ENCODE data around the gene GOLGA3.

The GOLGA3 gene

GRCh38 chr12:132723764-132724140 is 104.9 kb downstream of the GOLGA3 start:
- Mint-ChIP-seq H3K9me3 (ENCODE audit: low read depth) (no peaks in the 10 kb centered on the region), H3K27me3 (no peaks in the 10 kb centered on the region), H3K27ac (peak overlapping the region; percentile 22), H3K4me1 (ENCODE audit: low read depth) (no peaks in the 10 kb centered on the region), H3K4me3 (no peak overlapping the region), H3K36me3 (peaks cover 1% of the 10 kb centered on the region)

- peak overlapping the region; percentile 22 for H3K27ac Mint-ChIP-seq
- H3K9me3 Mint-ChIP-seq (ENCODE audit: low read depth): no peaks in the 10 kb centered on the region
- H3K27me3 Mint-ChIP-seq: no peaks in the 10 kb centered on the region
- no peaks in the 10 kb centered on the region for H3K4me1 Mint-ChIP-seq (ENCODE audit: low read depth)
- no peak overlapping the region for H3K4me3 Mint-ChIP-seq
- no peaks in the 10 kb centered on the region for H3K36me3 Mint-ChIP-seq
Observed at GRCh38 chr12:132723015-132723763, 105.5 kb downstream of the GOLGA3 start.

- Mint-ChIP-seq H3K27ac (no peak overlapping the region), H3K4me3 (no peak overlapping the region), H3K36me3 (no peaks in the 10 kb centered on the region), H3K9me3 (ENCODE audit: low read depth) (no peaks in the 10 kb centered on the region), H3K27me3 (no peaks in the 10 kb centered on the region), H3K4me1 (ENCODE audit: low read depth) (no peaks in the 10 kb centered on the region)
Observed at GRCh38 chr12:132720606-132721345, 107.9 kb downstream of the GOLGA3 start.

DNA sequence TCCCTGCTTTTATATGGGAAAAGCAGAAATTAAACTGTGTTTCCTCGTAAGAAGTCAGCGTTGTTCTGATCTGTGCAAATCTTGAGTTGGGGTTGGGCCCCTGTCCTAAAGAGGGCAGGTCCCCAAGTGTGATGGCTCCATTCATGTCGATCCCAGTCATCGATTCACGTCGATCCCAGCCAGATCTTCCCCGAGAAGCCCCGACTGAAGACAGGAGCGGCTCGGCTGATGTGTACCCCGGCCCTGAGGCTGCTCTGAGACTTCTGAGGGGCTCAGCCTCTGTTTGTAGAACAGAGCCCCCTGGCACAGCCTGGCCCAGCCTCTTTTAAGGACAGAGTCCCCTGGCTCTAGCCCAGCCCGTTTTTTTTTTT is 108.7 kb downstream of the GOLGA3 start:
- H3K27me3 Mint-ChIP-seq: no peaks in the 10 kb centered on the region
- no peaks in the 10 kb centered on the region for H3K36me3 Mint-ChIP-seq
- H3K27ac Mint-ChIP-seq: no peak overlapping the region
- H3K4me3 Mint-ChIP-seq: no peak overlapping the region
- no peaks in the 10 kb centered on the region for H3K4me1 Mint-ChIP-seq (ENCODE audit: low read depth)
- no peaks in the 10 kb centered on the region for H3K9me3 Mint-ChIP-seq (ENCODE audit: low read depth)

DNA sequence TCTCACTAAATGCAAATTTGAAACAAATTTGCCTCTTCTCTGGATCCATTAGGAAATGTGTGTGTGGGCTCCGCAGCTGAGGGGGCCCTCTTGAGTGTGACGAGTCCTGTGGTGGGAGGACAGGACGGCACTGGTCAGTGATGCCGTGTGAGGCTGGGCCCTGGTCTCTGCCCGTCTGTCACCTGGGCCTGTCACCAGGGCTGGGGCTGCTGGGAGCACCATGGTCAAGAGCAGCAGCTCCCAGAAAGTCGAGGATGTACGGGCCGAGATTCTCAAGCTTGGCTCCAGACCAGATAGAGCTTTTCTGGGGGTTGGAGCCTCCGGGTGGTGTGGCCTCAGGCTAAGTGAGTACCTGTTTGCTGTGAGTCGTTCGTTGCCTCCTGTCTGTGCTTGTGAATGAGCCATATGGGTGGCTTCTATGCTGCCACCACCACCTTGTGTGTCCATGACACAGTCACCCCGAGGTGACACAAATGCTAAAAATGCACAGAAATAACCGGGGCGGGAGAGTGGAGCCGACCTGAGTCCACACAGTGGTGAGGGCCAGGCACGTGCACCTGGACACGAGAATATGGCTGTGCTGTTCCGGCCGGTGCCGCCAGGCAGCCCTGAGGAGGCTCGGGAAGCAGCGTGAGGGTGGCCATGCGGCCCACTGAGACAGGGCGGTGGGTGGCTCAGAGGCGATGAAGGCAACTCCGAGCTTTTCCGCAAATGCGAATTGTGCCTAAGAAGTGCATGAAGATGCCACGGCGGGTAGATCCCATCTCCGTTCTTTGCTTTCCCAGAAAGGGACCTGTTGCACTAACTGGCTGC is 109.3 kb downstream of the GOLGA3 start:
- H3K4me1 Mint-ChIP-seq (ENCODE audit: low read depth): peaks cover 3% of the 10 kb centered on the region
- H3K36me3 Mint-ChIP-seq: no peaks in the 10 kb centered on the region
- H3K4me3 Mint-ChIP-seq: no peak overlapping the region
- H3K27ac Mint-ChIP-seq: no peak overlapping the region
- no peaks in the 10 kb centered on the region for H3K27me3 Mint-ChIP-seq
- H3K9me3 Mint-ChIP-seq (ENCODE audit: low read depth): no peaks in the 10 kb centered on the region

Measured in activated naive CD8-positive, alpha-beta T cell (primary cell).